ENCODE results near the gene GSTM3.

The GSTM3 gene

DNA sequence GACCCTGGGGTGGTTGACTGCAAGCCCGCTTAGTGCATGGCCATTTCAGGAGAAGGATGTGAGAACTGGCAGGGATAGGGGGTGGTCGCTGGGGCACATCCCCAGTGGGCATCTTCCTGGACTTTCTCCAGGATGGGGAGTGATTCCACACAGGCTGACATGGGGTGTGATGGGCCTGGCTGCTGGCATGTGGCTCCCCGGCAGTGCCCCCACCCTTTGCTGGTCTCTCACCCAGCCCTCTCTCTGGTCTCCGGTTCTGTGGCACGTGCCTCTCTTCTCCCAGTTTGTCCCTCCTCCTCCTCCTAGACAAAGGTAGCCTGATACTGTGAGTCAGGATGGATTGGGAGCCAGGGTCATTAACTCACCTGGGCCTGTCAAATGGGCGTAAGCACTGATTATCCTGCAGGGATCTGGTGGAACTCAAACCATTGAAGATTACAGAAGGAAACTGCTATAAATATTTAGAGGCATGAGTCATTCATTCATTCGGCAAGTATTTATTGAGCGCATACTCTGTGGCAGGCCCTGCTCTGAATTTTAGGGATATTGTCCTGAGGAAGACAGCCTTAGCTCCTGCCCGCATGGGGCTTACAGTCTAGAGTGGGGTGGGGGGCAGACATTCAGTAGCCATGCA, 46.5 kb upstream of the GSTM3 start:
- TF ChIP-seq, protein P1, sequence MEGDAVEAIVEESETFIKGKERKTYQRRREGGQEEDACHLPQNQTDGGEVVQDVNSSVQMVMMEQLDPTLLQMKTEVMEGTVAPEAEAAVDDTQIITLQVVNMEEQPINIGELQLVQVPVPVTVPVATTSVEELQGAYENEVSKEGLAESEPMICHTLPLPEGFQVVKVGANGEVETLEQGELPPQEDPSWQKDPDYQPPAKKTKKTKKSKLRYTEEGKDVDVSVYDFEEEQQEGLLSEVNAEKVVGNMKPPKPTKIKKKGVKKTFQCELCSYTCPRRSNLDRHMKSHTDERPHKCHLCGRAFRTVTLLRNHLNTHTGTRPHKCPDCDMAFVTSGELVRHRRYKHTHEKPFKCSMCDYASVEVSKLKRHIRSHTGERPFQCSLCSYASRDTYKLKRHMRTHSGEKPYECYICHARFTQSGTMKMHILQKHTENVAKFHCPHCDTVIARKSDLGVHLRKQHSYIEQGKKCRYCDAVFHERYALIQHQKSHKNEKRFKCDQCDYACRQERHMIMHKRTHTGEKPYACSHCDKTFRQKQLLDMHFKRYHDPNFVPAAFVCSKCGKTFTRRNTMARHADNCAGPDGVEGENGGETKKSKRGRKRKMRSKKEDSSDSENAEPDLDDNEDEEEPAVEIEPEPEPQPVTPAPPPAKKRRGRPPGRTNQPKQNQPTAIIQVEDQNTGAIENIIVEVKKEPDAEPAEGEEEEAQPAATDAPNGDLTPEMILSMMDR (IDR thresholded peaks at IDR 0.05; ENCODE audit: low read depth, low read length), result no peak
- no peak for TF ChIP-seq MYC (IDR thresholded peaks at IDR 0.05; ENCODE audit: low read depth, low read length)
- TF ChIP-seq, protein P2, sequence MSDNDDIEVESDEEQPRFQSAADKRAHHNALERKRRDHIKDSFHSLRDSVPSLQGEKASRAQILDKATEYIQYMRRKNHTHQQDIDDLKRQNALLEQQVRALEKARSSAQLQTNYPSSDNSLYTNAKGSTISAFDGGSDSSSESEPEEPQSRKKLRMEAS (IDR thresholded peaks at IDR 0.05; ENCODE audit: low read depth, low read length), result no peak
- no peak for TF ChIP-seq POLR2A (IDR thresholded peaks at IDR 0.05; ENCODE audit: extremely low read depth, insufficient read length)
- no peak for DNase-seq (ENCODE audit: low read depth)
- no peak overlapping the region for H3K4me3 ChIP-seq (ENCODE audit: low read depth, low read length)

DNA sequence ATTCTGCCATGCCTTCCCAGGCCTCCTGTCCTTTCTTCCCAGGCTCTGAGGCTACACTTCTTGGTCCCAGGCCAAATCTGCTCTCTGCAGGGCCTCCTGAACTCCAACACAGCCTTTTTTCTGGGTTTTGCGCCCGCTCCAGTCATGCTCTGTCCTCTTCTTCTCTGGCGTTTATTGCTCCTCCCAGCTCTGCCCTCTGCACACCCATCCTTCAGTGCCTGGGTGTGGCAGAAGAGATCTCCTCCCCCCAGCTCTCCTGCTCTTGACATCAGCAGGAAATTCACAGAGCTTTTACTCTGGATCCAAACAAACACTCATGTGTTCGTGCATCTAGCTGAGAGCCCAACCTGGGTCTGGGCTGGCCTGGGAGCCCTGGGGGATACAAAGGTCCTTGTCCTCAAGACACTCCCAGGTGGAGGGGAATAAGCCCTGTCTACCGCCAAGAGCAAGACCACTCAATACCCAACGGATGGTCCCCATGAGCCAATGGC, 45.7 kb upstream of the GSTM3 start:
- no peak overlapping the region for H3K4me3 ChIP-seq (ENCODE audit: low read depth, low read length)
- no peak for DNase-seq (ENCODE audit: low read depth)
- TF ChIP-seq POLR2A (IDR thresholded peaks at IDR 0.05; ENCODE audit: extremely low read depth, insufficient read length), result no peak
- no peak for TF ChIP-seq MYC (IDR thresholded peaks at IDR 0.05; ENCODE audit: low read depth, low read length)
- TF ChIP-seq, protein P1 (IDR thresholded peaks at IDR 0.05; ENCODE audit: low read depth, low read length), result no peak
- TF ChIP-seq, protein P2 (IDR thresholded peaks at IDR 0.05; ENCODE audit: low read depth, low read length), result no peak

DNA sequence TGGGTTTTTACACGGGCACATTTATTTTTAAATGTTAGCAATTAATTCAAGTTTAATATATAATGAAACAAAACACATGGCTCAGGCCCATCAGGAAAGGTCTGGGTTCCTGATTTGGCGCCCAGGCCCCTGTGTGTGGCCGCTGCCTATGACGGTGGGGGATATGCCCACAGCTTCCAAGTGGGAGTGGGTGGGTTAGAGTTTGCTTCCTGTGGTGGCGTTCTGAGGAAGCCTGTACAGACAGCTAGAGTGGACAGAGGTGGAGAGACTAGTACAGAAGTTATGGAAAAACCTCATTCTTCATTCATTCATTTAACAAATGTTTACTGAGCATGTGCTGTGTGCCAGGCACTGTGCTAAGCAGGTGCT, 45.3 kb upstream of the GSTM3 start:
- TF ChIP-seq, protein P1 (IDR thresholded peaks at IDR 0.05; ENCODE audit: low read depth, low read length), result no peak
- TF ChIP-seq POLR2A (IDR thresholded peaks at IDR 0.05; ENCODE audit: extremely low read depth, insufficient read length), result no peak
- TF ChIP-seq, protein P2 (IDR thresholded peaks at IDR 0.05; ENCODE audit: low read depth, low read length), result no peak
- no peak for TF ChIP-seq MYC (IDR thresholded peaks at IDR 0.05; ENCODE audit: low read depth, low read length)
- DNase-seq (ENCODE audit: low read depth), result no peak
- H3K4me3 ChIP-seq (ENCODE audit: low read depth, low read length), result no peak overlapping the region

DNA sequence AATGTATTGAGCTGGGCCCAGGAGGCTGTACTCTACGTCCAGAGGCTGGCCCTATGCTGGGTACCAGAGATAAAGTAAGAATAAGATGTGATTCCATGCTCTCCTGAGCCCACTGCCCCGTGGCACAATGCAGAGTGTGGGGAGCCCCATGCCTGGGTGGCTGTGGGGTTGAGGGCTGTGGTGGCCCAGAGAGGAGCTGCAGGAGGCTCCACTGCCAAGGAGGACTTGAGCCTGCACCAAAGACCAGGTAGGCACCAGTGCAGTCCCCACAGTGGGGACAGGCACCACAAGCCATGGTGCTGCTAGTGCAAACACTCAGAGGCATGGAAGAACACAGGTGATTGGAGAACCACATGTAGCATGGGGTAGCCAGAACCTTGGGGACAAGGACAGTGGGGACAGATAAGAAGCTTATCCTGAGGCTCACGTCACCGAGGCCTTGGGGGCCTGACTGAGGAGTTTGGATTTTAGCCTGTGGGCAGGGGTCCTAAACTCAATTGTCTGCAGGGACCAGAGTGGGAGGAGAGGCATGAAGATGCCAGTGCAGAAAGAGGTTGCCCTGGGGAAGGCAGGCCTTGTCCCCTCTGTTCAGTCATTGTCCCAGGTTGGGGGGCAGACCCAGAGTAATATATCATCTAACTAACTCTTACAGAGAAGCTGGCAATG, 44.7 kb upstream of the GSTM3 start:
- DNase-seq (ENCODE audit: low read depth), result no peak
- H3K4me3 ChIP-seq (ENCODE audit: low read depth, low read length), result no peak overlapping the region
- TF ChIP-seq, protein P2 (IDR thresholded peaks at IDR 0.05; ENCODE audit: low read depth, low read length), result no peak
- no peak for TF ChIP-seq MYC (IDR thresholded peaks at IDR 0.05; ENCODE audit: low read depth, low read length)
- TF ChIP-seq, protein P1 (IDR thresholded peaks at IDR 0.05; ENCODE audit: low read depth, low read length), result no peak
- no peak for TF ChIP-seq POLR2A (IDR thresholded peaks at IDR 0.05; ENCODE audit: extremely low read depth, insufficient read length)

DNA sequence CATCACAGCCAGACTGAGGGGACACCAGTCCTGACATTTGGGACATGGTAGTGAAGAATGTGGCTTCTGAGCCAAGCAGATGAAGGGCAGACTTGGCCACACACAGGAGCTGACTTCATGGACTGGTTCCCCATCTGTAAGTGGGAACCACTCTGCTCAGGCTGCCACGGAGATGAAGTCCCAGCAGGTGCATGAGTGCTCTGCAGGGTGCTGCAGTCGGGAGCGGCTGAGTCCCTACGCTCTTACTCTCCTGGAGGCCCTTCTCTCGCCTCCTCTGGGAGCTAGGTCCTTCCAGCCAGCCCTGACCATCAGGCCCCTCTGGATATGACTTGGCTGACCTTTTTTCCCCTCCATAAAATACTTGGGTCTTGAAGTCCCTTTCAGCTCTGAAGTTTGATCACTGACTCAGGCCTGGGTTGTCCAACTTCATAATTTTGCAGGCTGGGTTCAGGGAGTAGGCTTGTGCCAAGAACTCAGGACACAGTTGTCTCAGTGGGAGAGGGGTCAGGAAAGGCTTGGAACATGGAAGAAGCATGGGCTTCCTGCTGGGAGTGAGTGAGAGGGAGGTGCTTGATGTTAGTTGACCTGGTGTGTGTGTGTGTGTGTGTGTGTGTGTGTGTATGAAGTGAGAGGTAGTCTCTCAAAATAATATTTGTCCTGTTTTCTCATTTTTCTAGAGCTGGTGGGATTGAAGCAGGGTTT, 43.9 kb upstream of the GSTM3 start:
- TF ChIP-seq MYC (IDR thresholded peaks at IDR 0.05; ENCODE audit: low read depth, low read length), result no peak
- TF ChIP-seq POLR2A (IDR thresholded peaks at IDR 0.05; ENCODE audit: extremely low read depth, insufficient read length), result no peak
- no peak for DNase-seq (ENCODE audit: low read depth)
- no peak overlapping the region for H3K4me3 ChIP-seq (ENCODE audit: low read depth, low read length)

DNA sequence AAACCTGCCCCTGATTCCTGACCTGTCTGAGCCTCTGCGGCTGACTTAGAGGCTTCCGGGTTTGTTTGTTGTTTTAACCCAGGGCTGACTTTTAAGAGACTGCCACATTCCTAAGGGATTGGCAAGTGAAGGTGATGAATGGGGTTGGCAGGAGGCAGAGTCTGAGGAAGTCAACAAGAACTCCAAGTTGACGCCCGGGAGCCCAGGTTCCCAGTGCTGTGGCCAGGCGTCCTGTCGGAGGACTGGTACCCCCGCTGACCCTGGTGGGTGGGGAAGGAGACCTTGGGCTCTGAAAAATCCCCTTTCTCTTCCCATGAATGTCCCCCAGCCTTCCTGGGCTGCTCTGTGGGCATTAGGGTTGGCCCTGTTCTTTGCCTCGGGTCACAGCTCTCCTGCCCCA, 42.6 kb upstream of the GSTM3 start:
- TF ChIP-seq MYC (IDR thresholded peaks at IDR 0.05; ENCODE audit: low read depth, low read length), result no peak
- TF ChIP-seq, protein P2 (IDR thresholded peaks at IDR 0.05; ENCODE audit: low read depth, low read length), result no peak
- no peak for TF ChIP-seq POLR2A (IDR thresholded peaks at IDR 0.05; ENCODE audit: extremely low read depth, insufficient read length)
- TF ChIP-seq, protein P1 (IDR thresholded peaks at IDR 0.05; ENCODE audit: low read depth, low read length), result no peak
- H3K4me3 ChIP-seq (ENCODE audit: low read depth, low read length), result no peak overlapping the region
- no peak for DNase-seq (ENCODE audit: low read depth)

Measured in NB4 (cell line).